Natural killer cell (primary cell): ENCODE measurements around the gene PANK2. TPM values are rescaled to one million over a fixed set of nuclear protein-coding genes. Genes with fewer than 3 reads are reported as not detected.
"Not testable (repeated sequence)": the region's sequence is repeated elsewhere in the genome, so short reads cannot be mapped to it uniquely, and the experiment has no call there.

ENCODE experiments used
- ATAC-seq, 3 donors: fragments of 150-1000 bp in 2 of 3; fragments of 200-7000 bp in 1 of 3; cut with Tn5 transposase; 1 replicate in 1 of 3; 2 replicates in 2 of 3; pipeline ENCODE4 v1.10.0; 2021; ENCODE audit warnings: mild to moderate bottlenecking in 2 of 3, moderate library complexity in 2 of 3
- DNase-seq, 2 donors: peaks; one replicate each; pipeline versions ENCODE4 v3.0.0 to v3.0.0-alpha.2; 2013 to 2021; ENCODE audit warnings: mixed read lengths in 1 of 2
- H3K27ac ChIP-seq: one replicate; pipeline ENCODE4 v1.5.1; 2013; ENCODE audit warnings: mild to moderate bottlenecking, low read length
- H3K27me3 ChIP-seq: one replicate; pipeline ENCODE4 v1.6.1; 2013; ENCODE audit warnings: low read length; ENCODE audit not compliant: control insufficient read depth, insufficient read depth
- H3K36me3 ChIP-seq: one replicate; pipeline ENCODE4 v1.6.1; 2013; ENCODE audit warnings: low read length; ENCODE audit not compliant: control insufficient read depth, insufficient read depth
- H3K4me1 ChIP-seq: one replicate; pipeline ENCODE4 v1.6.1; 2013; ENCODE audit warnings: low read length; ENCODE audit not compliant: control insufficient read depth, insufficient read depth
- H3K4me3 ChIP-seq: one replicate; pipeline ENCODE4 v1.5.1; 2013; ENCODE audit warnings: low read length
- H3K9me3 ChIP-seq: one replicate; pipeline ENCODE4 v1.6.1; 2013; ENCODE audit warnings: low read length; ENCODE audit not compliant: control insufficient read depth, insufficient read depth
- H3K27ac Mint-ChIP-seq, 2 donors: one replicate each; pipeline ENCODE4 v1.8.0; 2022; ENCODE audit warnings: mild to moderate bottlenecking in 2 of 2, mixed read lengths in 2 of 2, moderate library complexity in 1 of 2
- H3K27me3 Mint-ChIP-seq, 2 donors: one replicate each; pipeline ENCODE4 v1.8.0; 2022; ENCODE audit warnings: low read depth in 2 of 2, mixed read lengths in 2 of 2
- H3K36me3 Mint-ChIP-seq: one replicate; pipeline ENCODE4 v1.8.0; 2022; ENCODE audit warnings: mixed read lengths
- H3K4me1 Mint-ChIP-seq, 2 donors: one replicate each; pipeline ENCODE4 v1.8.0; 2022; ENCODE audit warnings: mixed read lengths in 2 of 2
- H3K4me3 Mint-ChIP-seq: one replicate; pipeline ENCODE4 v1.8.0; 2022; ENCODE audit warnings: mild to moderate bottlenecking, moderate library complexity, mixed read lengths
- H3K9me3 Mint-ChIP-seq, 2 donors: one replicate each; pipeline ENCODE4 v1.8.0; 2022; ENCODE audit warnings: mixed read lengths in 2 of 2
- CTCF ChIP-seq: fragments of 200-600 bp; IDR thresholded peaks from one replicate; pipeline ENCODE4 v1.8.0; 2022; ENCODE audit warnings: antibody characterized with exemption
- WGBS: methylation state at CpG from one replicate; pipeline ENCODE4 v1.1.7; 2013; ENCODE audit warnings: missing lambda C conversion rate; ENCODE audit not compliant: insufficient coverage; 5-methylcytosine and 5-hydroxymethylcytosine counted together
- intact Hi-C: fragments of 100-400 bp; cut with micrococcal nuclease; formaldehyde crosslinking; loops from one replicate; pipeline ENCODE4 v1.14.2; 2022
- total RNA-seq, 4 donors: library from RNA; stranded (reverse); fragments of 120-200 nt in 1 of 4; gene quantifications; one replicate each; pipeline versions ENCODE4 v1.2.3 to v1.2.4, GENCODE V29; 2013 to 2022

Gene PANK2
- total RNA-seq, 3 donors from 2014 or later (not counting 1 experiment from before 2014, with no cell fraction given) = 50.5 to 74.3 (median 61.3) TPM

DNA sequence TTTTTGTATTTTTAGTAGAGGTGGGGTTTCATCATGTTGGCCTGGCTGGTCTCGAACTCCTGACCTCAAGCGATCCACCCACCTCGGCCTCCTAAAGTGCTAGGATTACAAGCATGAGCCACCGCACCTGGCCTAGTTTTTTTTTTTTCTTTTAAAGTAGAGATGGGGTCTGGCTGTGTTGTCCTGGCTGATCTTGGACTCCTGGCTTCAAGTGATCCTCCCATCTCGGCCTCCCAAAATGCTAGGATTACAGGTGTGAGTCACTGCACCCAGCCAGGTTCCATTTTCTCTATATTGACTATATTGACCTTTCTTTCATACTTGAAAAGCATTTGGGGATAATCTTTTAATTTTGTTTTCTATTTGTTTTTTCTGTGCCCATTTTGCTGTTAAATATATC, 13.3 kb downstream of the PANK2 start:
- no peak for DNase-seq
- H3K27me3 ChIP-seq = no peaks in the 10 kb centered on the region
- no peak overlapping the region for H3K27ac ChIP-seq
- H3K9me3 Mint-ChIP-seq = no peaks in the 10 kb centered on the region
- H3K27me3 Mint-ChIP-seq = no peaks in the 10 kb centered on the region
- H3K36me3 Mint-ChIP-seq = no peaks in the 10 kb centered on the region
- H3K4me1 ChIP-seq = peaks cover 54% of the 10 kb centered on the region
- TF ChIP-seq CTCF = no peak
- no peak overlapping the region for H3K4me3 ChIP-seq
- H3K9me3 ChIP-seq = no peaks in the 10 kb centered on the region
- peak overlapping the region; percentile 75 to 78 for H3K27ac Mint-ChIP-seq
- H3K4me3 Mint-ChIP-seq = no peak overlapping the region
- ATAC-seq = no peak
- intact Hi-C loops = no loop called here
- no peaks in the 10 kb centered on the region for H3K36me3 ChIP-seq
- peaks cover 51 to 64% of the 10 kb centered on the region in 2 donors for H3K4me1 Mint-ChIP-seq
- 98% methylated on average over 5 of the region's 5 CpGs for WGBS

DNA sequence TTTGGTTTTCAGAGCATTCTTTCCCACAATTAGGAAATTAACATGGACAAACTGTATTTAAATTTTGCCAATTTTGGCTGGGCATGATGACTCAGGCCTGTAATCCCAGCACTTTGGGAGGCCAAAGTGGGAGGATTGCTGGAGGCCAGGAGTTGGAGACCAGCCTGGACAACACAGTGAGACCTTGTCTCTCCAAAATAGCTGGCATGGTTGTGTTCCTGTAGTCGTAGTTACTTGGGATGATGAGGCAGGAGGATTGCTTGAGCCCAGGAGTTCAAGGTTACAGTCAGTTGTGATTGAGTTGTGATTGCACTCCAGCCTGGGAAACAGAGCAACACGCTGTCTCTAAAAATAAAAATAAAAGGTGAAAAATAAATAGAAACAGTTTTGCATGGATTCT, 15.0 kb downstream of the PANK2 start:
- H3K4me1 Mint-ChIP-seq = peaks cover 61 to 67% of the 10 kb centered on the region in 2 donors

DNA sequence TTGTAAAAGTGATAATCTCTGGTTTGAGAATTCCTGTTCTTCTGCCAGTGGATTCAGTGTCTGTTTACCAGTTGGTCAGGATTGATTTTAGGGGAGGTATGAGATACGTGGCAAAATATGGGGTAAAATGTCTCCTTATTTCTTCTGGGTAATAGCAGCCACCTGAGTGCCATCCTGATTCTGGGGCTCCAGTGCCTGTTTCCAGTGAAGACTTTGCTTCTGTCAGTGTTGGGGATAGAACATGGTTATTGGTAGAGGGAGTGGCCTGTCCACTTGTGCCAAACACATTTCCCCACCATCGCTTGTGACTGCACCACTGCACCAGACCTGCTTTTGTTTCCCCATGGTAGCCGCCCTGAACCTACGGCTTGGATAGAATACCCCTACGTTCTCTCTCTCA, 15.7 kb downstream of the PANK2 start:
- Mint-ChIP-seq H3K36me3 (no peaks in the 10 kb centered on the region), H3K4me1 (peaks cover 55 to 66% of the 10 kb centered on the region in 2 donors), H3K27me3 (no peaks in the 10 kb centered on the region), H3K27ac (peak overlapping the region; percentile 57 to 72), H3K4me3 (no peak overlapping the region), H3K9me3 (no peaks in the 10 kb centered on the region)
- H3K4me3 ChIP-seq = no peak overlapping the region
- intact Hi-C loops = no loop called here
- H3K27me3 ChIP-seq = no peaks in the 10 kb centered on the region
- DNase-seq (no peak), ATAC-seq (no peak)
- peaks cover 44% of the 10 kb centered on the region for H3K4me1 ChIP-seq
- H3K36me3 ChIP-seq = peaks cover 17% of the 10 kb centered on the region
- no peak overlapping the region for H3K27ac ChIP-seq
- WGBS = 94% methylated on average over 5 of the region's 5 CpGs
- no peaks in the 10 kb centered on the region for H3K9me3 ChIP-seq
- no peak for TF ChIP-seq CTCF

More for the DNA sequence above, 15.0 kb downstream of the PANK2 start:
- Histone ChIP-seq H3K27me3 (no peaks in the 10 kb centered on the region), H3K36me3 (peaks cover 12% of the 10 kb centered on the region), H3K4me1 (peaks cover 48% of the 10 kb centered on the region), H3K4me3 (no peak overlapping the region), H3K9me3 (no peaks in the 10 kb centered on the region), H3K27ac (no peak overlapping the region)
- no peak for TF ChIP-seq CTCF
- Mint-ChIP-seq H3K27me3 (no peaks in the 10 kb centered on the region), H3K4me3 (no peak overlapping the region), H3K9me3 (no peaks in the 10 kb centered on the region), H3K36me3 (no peaks in the 10 kb centered on the region), H3K27ac (peak overlapping the region in 1 of 2 donors; percentile 57)
- ATAC-seq (no peak), DNase-seq (no peak)
- intact Hi-C loops = no loop called here
- WGBS = 88% methylated on average over 2 of the region's 2 CpGs

DNA sequence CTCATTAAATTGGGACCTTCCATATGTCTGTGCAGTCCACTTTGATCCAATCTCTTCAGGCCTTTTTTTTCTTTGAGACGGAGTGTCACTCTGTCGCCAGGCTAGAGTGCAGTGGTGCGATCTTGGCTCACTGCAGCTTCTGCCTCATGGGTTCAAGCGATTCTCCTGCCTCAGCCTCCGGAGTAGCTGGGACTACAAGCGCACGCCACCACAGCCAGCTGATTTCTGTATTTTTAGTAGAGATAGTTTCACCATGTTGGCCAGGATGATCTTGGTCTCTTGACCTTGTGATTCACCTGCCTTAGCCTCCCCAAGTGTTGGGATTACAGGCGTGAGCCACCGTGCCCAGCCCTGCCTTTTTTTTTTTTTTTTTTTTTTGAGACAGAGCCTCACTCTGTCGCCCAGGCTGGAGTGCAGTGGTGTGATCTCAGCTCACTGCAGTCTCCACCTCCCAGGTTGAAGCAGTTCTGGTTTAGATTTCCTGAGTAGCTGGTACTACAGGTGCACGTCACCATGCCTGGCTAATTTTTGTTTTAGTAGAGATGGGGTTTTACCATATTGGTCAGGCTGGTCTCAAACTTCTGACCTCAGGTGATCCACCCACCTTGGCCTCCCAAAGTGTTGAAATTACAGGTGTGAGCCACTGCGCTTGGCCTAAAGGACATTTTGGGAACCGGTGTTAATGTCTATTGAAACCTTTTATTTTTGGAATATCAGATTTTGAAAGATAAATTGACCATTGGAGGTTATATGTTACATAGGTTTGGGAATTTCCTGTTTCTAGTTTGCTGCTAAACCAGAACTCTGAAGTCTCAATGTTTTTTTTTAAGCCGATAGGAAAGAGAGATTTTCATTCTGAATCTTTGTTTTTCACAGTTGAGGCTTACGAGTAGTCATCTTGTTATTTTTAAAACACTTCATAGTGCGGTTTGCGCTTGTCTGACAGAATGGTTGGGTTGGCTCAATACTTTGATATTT, 17.8 kb downstream of the PANK2 start:
- peak overlapping the region; percentile 37 for H3K4me3 Mint-ChIP-seq
- H3K27me3 ChIP-seq, intact Hi-C loops, H3K9me3 ChIP-seq, H3K36me3 Mint-ChIP-seq, H3K27me3 Mint-ChIP-seq, H3K4me3 ChIP-seq, H3K9me3 Mint-ChIP-seq: not testable (repeated sequence)
- H3K27ac Mint-ChIP-seq = peak overlapping the region; percentile 59 to 88
- peak overlapping the region; percentile 53 for H3K27ac ChIP-seq
- H3K36me3 ChIP-seq = peaks cover 33% of the 10 kb centered on the region
- peaks cover 37% of the 10 kb centered on the region for H3K4me1 ChIP-seq
- DNase-seq (peak in 1 of 2 donors; percentile 74), ATAC-seq (peak; percentile 84 to 86 (median 85))
- peaks cover 44 to 62% of the 10 kb centered on the region in 2 donors for H3K4me1 Mint-ChIP-seq
- 58% methylated on average over 17 of the region's 17 CpGs for WGBS
